Ishikawa (cell line): ENCODE data around the gene GIMD1.

ENCODE experiments used
- CEBPB ChIP-seq: IDR thresholded peaks from 2 replicates; pipeline ENCODE4 v1.6.1; 2012
- CREB1 ChIP-seq: IDR thresholded peaks from 2 replicates; pipeline ENCODE4 v1.6.1; 2012; ENCODE audit warnings: low read depth
- EGR1 ChIP-seq: IDR thresholded peaks from 2 replicates; pipeline ENCODE4 v1.6.1; 2012
- EP300 ChIP-seq: IDR thresholded peaks from 2 replicates; pipeline ENCODE4 v1.6.1; 2012; ENCODE audit warnings: borderline replicate concordance
- FOXM1 ChIP-seq: IDR thresholded peaks from 2 replicates; pipeline ENCODE4 v1.6.1; 2012; ENCODE audit warnings: low read depth, borderline replicate concordance
- NFIC ChIP-seq: IDR thresholded peaks from 2 replicates; pipeline ENCODE4 v1.6.1; 2012
- RAD21 ChIP-seq: IDR thresholded peaks from 2 replicates; pipeline ENCODE4 v1.6.1; 2012; ENCODE audit warnings: low read depth
- REST ChIP-seq: IDR thresholded peaks from 2 replicates; pipeline ENCODE4 v1.6.1; 2012; ENCODE audit warnings: low read depth, mild to moderate bottlenecking
- TAF1 ChIP-seq: IDR thresholded peaks from 2 replicates; pipeline ENCODE4 v1.6.1; 2012; ENCODE audit warnings: low read depth, mild to moderate bottlenecking
- TCF12 ChIP-seq: IDR thresholded peaks from 2 replicates; pipeline ENCODE4 v1.6.1; 2012; ENCODE audit warnings: low read depth
- TEAD4 ChIP-seq: IDR thresholded peaks from 2 replicates; pipeline ENCODE4 v1.6.1; 2012
- YY1 ChIP-seq: IDR thresholded peaks from 2 replicates; pipeline ENCODE4 v1.6.1; 2012; ENCODE audit warnings: low read depth
- ZBTB7A ChIP-seq: IDR thresholded peaks from 2 replicates; pipeline ENCODE4 v1.6.1; 2012; ENCODE audit warnings: low read depth
- TF ChIP-seq, protein P1 (sequence below): IDR thresholded peaks from 2 replicates; pipeline ENCODE4 v1.6.1; 2012
- TF ChIP-seq, protein P2 (sequence below): IDR thresholded peaks from 2 replicates; pipeline ENCODE4 v1.6.1; 2012

GIMD1 gene

DNA sequence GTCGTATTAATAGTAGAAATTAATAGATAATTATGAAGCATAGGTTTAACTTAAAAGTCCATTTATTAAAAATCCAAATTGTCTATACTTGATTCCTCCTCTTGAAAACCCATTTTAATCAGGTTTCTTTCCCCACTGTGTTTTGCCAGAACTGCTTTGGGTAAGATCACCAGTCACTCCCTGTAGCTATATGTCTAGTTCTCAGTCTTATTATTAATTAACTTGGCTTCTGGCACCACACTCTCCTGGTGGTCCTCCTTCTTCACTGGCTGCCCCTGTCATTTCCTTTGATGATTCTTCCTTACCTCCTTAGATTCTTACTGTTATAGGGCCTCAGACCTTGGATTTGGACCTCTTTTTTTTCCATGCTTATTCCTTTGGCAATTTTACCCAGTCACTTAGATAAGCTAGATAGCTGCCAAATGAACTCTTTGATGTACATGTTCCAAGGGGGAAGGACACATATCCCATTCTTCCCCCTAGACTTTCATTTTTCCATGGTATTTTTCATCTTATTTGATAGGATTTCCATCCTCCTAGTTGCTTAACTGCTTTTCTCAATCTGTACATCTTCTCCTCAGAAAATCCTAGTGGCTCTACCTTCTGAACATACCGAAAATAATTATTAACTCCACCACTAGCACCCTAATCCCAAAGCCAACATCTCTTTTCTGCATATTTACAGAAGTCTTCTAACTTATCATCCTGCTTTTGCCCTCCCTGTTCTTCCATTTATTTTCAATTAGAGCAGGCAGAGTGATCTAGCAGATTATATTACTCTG lies 24.5 kb downstream of the GIMD1 start:
- TF ChIP-seq, protein P1, sequence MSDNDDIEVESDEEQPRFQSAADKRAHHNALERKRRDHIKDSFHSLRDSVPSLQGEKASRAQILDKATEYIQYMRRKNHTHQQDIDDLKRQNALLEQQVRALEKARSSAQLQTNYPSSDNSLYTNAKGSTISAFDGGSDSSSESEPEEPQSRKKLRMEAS = no peak
- no peak for TF ChIP-seq TAF1
- TF ChIP-seq CREB1 = no peak
- TF ChIP-seq EP300 = no peak
- TF ChIP-seq REST = no peak
- no peak for TF ChIP-seq CEBPB
- TF ChIP-seq TEAD4 = no peak
- TF ChIP-seq, protein P2, sequence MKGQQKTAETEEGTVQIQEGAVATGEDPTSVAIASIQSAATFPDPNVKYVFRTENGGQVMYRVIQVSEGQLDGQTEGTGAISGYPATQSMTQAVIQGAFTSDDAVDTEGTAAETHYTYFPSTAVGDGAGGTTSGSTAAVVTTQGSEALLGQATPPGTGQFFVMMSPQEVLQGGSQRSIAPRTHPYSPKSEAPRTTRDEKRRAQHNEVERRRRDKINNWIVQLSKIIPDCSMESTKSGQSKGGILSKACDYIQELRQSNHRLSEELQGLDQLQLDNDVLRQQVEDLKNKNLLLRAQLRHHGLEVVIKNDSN = no peak
- TF ChIP-seq RAD21 = no peak
- no peak for TF ChIP-seq ZBTB7A
- TF ChIP-seq FOXM1 = no peak
- no peak for TF ChIP-seq EGR1
- TF ChIP-seq TCF12 = no peak
- TF ChIP-seq YY1 = no peak
- TF ChIP-seq NFIC = no peak

- TF ChIP-seq YY1 (no peak), REST (no peak), CREB1 (no peak), ZBTB7A (no peak), TCF12 (no peak), CEBPB (no peak), NFIC (no peak), TAF1 (no peak), TEAD4 (no peak), EGR1 (no peak), RAD21 (no peak), FOXM1 (no peak)
- TF ChIP-seq, protein P2 = no peak
- TF ChIP-seq, protein P1 = no peak
Observed at GRCh38 chr4:106340774-106341173, 27.8 kb downstream of the GIMD1 start.

DNA sequence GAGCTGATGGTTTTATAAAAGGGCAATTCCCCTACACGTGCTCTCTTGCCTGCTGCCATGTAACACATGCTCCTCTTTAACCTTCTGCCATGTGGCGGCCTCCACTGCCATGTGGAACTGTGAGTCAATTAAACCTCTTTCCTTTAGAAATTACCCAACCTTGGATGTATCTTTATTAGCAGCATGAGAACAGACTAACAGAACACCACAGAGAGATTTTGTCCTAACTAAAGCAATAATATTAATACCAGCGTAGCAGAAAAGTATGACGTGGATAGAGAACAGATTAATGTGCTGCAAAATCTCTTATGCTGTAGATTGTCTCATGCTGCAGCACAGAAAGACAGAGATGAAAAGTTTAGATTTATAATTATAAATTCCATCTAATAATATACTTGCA lies 29.1 kb downstream of the GIMD1 start:
- TF ChIP-seq FOXM1 = no peak
- TF ChIP-seq ZBTB7A = no peak
- TF ChIP-seq REST = no peak
- TF ChIP-seq NFIC = no peak
- TF ChIP-seq, protein P2 = no peak
- no peak for TF ChIP-seq TEAD4
- TF ChIP-seq RAD21 = no peak
- no peak for TF ChIP-seq CEBPB
- TF ChIP-seq, protein P1 = no peak
- TF ChIP-seq EGR1 = no peak
- TF ChIP-seq TAF1 = no peak
- no peak for TF ChIP-seq EP300

GRCh38 chr4:106338671-106339070 lies 29.9 kb downstream of the GIMD1 start:
- TF ChIP-seq TCF12 = no peak
- TF ChIP-seq CEBPB = no peak
- TF ChIP-seq REST = no peak
- TF ChIP-seq TAF1 = no peak
- TF ChIP-seq EP300 = no peak
- no peak for TF ChIP-seq YY1
- TF ChIP-seq CREB1 = no peak
- TF ChIP-seq EGR1 = no peak
- TF ChIP-seq RAD21 = no peak
- TF ChIP-seq, protein P1 = no peak
- TF ChIP-seq FOXM1 = no peak
